ENCODE results near the gene GREM2.

GREM2 gene

DNA sequence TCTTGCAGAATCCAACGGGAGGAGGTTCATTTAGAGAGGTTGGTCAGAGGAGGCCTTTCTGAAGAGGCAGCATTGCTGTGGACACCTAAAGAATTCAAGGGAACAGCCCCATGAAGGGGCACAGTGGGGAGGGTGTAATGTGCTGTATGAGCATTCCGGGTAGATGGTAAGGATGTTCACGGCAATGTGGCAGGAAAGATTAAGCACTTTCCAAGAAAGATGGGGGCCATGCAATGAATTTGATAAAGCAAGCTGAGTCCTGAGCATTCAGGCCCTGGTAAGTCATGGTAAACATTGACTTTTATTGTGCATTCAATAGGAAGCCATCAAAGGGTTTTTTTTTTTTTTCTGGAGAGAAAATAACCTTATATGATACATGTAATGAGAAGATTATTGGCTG is 166.6 kb downstream of the GREM2 start:
- Histone ChIP-seq H3K36me3 (no peaks in the 10 kb centered on the region), H3K9me3 (no peaks in the 10 kb centered on the region), H3K27me3 (no peaks in the 10 kb centered on the region), H3K4me3 (no peak overlapping the region), H4K20me1 (no peaks in the 10 kb centered on the region), H3K9ac (no peak overlapping the region), H3K4me2 (no peak overlapping the region), H3K27ac (no peak overlapping the region), H3K4me1 (no peaks in the 10 kb centered on the region)
- TF ChIP-seq Cebpa-rat (IDR thresholded peaks at IDR 0.05): no peak

DNA sequence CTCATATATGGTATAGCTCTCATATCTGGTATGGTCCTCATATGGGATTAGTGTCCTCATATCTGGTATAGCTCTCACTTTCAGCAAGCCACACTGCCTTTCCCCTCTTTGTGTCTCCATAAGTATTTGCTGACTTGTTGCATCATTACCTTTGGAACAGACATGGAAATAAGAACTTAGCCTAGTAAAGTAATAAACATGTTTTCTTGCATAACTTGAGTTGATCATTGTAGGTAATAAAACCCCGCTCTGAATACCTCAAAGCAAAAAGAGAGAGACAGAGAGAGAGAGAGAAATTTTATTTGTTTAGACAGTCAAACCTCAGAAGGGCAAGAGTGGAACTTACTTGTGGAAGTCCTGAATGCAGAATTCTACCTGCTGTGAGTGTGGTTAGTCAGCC is 170.3 kb downstream of the GREM2 start:
- Histone ChIP-seq H3K36me3 (no peaks in the 10 kb centered on the region), H4K20me1 (no peaks in the 10 kb centered on the region), H3K9me3 (no peaks in the 10 kb centered on the region), H3K4me2 (no peak overlapping the region), H3K4me3 (no peak overlapping the region), H3K9ac (no peak overlapping the region), H3K4me1 (no peaks in the 10 kb centered on the region), H3K27ac (no peak overlapping the region), H3K27me3 (no peaks in the 10 kb centered on the region)
- no peak for TF ChIP-seq Cebpa-rat (IDR thresholded peaks at IDR 0.05)

Data from BLaER1 (cell line).